Central memory CD8-positive, alpha-beta T cell (primary cell): ENCODE data around the gene CAMSAP1.

ENCODE experiments used
- ATAC-seq: fragments of 150-1000 bp; cut with Tn5 transposase; replicated peaks from 2 replicates; pipeline ENCODE4 v1.10.0; 2022; ENCODE audit warnings: mild to moderate bottlenecking, moderate FRiP score, moderate number of reproducible peaks; ENCODE audit not compliant: poor library complexity, severe bottlenecking; ENCODE audit errors: extremely low read depth
- DNase-seq, 2 donors: peaks; one replicate each; pipeline ENCODE4 v3.0.0; 2021; ENCODE audit warnings: low spot score in 2 of 2
- H3K27ac Mint-ChIP-seq: one replicate; pipeline ENCODE4 v1.8.0; 2022; ENCODE audit warnings: low read depth, mild to moderate bottlenecking, moderate library complexity, mixed read lengths
- H3K27me3 Mint-ChIP-seq: one replicate; pipeline ENCODE4 v1.8.0; 2022; ENCODE audit warnings: mixed read lengths
- H3K36me3 Mint-ChIP-seq: one replicate; pipeline ENCODE4 v1.8.0; 2022; ENCODE audit warnings: mild to moderate bottlenecking, moderate library complexity, mixed read lengths; ENCODE audit not compliant: insufficient read depth
- H3K4me1 Mint-ChIP-seq: one replicate; pipeline ENCODE4 v1.8.0; 2022; ENCODE audit warnings: mixed read lengths
- H3K4me3 Mint-ChIP-seq: one replicate; pipeline ENCODE4 v1.8.0; 2022; ENCODE audit warnings: mild to moderate bottlenecking, moderate library complexity, mixed read lengths
- H3K9me3 Mint-ChIP-seq: one replicate; pipeline ENCODE4 v1.8.0; 2022; ENCODE audit warnings: mixed read lengths

The CAMSAP1 gene

DNA sequence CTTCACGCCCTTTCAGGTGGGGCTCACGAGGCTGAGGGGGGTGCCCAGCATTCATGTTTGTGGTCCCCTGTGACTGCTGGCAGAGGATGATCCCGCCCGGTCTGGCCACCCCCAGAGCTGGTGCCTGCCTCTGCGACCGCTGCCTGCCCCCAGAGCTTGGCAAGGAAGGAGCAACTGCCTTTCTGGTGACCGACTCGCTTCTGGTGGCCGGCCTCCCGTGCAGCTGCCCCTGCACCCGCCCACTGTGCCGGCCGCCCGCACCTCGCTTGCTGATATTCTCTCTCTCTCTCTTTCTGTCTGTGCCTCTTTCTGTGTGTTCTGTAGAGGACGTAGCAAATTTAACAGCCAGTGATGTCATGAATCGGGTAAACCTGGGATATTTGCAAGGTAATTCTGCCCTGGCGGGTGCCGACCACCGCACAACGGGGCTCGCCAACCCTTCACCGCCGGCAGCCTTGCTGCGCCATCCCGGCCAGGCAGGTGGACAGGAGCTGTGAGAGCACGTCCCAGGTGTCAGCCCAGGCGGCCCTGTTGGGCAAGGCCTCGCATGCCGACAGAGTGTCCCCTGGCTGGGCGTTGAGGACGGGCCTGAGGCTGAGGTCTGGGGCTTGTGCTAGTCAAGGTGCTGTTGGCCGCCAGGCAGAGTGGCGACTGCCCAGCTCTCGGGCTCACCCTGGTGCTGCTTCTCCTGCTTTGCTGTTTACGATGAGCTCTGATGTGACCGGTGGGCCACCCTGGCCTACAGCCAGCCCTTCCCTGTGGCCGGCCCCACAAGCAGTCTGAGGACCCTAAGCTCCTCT is 119.4 kb downstream of the CAMSAP1 start:
- no peak overlapping the region for H3K4me3 Mint-ChIP-seq
- H3K27me3 Mint-ChIP-seq, result no peaks in the 10 kb centered on the region
- no peaks in the 10 kb centered on the region for H3K9me3 Mint-ChIP-seq
- no peak for ATAC-seq
- no peaks in the 10 kb centered on the region for H3K4me1 Mint-ChIP-seq
- H3K36me3 Mint-ChIP-seq, result no peaks in the 10 kb centered on the region
- no peak overlapping the region for H3K27ac Mint-ChIP-seq
- no peak for DNase-seq

DNA sequence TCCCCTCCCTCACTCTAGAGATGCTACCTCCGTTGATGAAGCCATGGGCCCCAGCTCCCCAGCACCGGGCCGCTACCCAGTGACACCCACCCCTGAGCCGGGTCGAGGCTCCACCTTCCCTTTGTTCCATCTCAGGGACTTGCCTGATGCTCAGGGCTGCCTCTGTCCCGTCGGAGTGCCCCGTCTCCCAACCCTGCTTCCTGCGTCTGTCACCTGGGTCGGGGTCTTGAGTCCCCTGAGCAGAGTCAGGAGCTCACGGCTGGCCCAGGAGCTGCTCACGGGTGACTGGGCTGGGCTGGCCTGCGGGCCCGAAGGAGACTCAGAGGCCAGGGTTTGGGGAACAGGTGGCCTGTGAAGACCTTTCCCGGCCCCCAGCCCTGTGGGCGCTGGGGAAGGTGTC is 120.0 kb downstream of the CAMSAP1 start:
- ATAC-seq, result no peak
- Mint-ChIP-seq H3K4me1 (no peaks in the 10 kb centered on the region), H3K36me3 (no peaks in the 10 kb centered on the region), H3K9me3 (no peaks in the 10 kb centered on the region), H3K4me3 (no peak overlapping the region), H3K27ac (no peak overlapping the region), H3K27me3 (no peaks in the 10 kb centered on the region)
- no peak for DNase-seq

DNA sequence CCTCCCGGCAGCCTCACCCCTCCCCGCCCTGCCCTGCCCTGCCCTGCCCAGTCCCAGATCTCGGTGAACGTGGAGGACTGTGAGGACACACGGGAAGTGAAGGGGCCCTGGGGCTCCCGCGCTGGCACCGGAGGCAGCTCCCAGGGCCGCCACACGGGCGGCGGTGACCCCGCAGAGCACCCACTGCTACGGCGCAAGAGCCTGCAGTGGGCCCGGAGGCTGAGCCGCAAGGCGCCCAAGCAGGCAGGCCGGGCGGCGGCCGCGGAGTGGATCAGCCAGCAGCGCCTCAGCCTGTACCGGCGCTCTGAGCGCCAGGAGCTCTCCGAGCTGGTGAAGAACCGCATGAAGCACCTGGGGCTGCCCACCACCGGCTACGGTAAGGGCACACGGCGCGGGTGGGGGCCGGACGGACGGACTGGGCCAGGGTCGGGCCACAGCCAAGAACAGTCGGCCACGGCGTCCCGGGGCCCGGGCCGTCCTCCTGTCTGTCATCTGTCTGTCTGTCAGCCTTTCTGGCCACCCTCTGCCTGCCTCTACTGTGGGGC is 121.1 kb downstream of the CAMSAP1 start:
- Mint-ChIP-seq H3K36me3 (no peaks in the 10 kb centered on the region), H3K4me1 (no peaks in the 10 kb centered on the region), H3K4me3 (no peak overlapping the region), H3K27ac (no peak overlapping the region), H3K27me3 (no peaks in the 10 kb centered on the region), H3K9me3 (no peaks in the 10 kb centered on the region)
- ATAC-seq (no peak), DNase-seq (no peak)

DNA sequence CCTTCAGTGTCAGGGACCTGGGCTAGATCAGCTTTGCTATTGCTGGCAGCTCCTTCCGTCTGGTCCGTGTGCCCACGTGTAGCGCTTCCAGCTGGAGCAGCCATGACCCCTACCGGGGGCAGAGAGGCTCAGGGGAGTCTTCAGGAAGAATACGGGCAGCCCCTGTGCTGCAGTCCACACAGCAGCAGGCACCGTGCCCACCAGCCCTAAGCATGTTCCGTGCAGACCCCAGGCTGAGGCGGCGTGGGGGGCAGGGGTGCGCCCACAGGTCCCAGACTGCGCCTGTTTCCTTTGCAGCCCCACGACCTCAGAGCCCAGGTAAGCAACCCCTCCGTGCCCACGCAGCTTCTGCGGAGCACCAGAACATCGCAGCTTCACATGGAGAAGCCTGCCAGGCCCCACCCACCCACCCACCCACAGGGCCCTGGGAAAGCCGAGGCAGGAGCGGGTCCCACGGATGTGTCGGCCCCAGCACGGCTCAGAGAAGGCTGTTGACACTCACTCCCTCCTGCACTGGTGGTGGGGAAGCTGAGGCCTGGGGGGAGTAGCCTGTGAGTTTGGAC is 122.3 kb downstream of the CAMSAP1 start:
- no peak for DNase-seq
- H3K27ac Mint-ChIP-seq, result no peak overlapping the region
- no peak overlapping the region for H3K4me3 Mint-ChIP-seq
- no peaks in the 10 kb centered on the region for H3K36me3 Mint-ChIP-seq
- no peaks in the 10 kb centered on the region for H3K4me1 Mint-ChIP-seq
- ATAC-seq, result no peak
- H3K9me3 Mint-ChIP-seq, result no peaks in the 10 kb centered on the region
- no peaks in the 10 kb centered on the region for H3K27me3 Mint-ChIP-seq

DNA sequence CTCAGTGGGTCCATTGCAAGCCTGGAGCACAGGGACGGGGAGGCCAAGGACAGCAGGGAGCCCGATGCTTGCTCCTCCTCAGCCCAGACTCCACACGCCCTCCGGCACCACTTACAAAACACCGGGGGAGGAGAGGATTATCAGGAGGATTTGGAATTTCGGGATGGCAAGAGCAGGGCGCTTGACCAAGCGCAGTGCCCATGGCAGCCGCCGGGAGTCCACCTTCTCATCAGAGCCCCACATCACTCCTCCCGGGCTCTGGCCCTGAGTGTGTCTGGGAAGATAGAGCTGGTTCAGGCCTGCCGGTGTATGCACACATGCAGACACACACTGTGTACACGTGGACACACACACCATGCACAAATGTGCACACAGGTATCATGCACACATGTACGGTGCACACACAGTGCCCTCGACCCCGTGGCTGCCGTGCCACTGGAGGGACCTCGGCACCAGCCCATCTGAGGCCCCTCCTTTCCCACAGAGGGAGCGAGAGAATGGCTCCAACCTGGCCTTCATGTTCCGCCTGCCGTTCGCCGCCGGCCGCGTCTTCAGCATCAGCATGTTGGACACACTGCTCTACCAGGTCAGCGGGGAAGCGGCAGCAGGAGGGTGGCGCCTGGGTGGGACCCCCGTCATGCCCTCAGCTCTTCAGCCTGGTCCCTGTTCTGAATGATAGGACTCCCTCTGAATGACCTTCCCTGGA is 123.7 kb downstream of the CAMSAP1 start:
- ATAC-seq, result no peak
- Mint-ChIP-seq H3K4me1 (no peaks in the 10 kb centered on the region), H3K9me3 (no peaks in the 10 kb centered on the region), H3K36me3 (no peaks in the 10 kb centered on the region), H3K27me3 (no peaks in the 10 kb centered on the region), H3K27ac (no peak overlapping the region), H3K4me3 (no peak overlapping the region)
- DNase-seq, result no peak

DNA sequence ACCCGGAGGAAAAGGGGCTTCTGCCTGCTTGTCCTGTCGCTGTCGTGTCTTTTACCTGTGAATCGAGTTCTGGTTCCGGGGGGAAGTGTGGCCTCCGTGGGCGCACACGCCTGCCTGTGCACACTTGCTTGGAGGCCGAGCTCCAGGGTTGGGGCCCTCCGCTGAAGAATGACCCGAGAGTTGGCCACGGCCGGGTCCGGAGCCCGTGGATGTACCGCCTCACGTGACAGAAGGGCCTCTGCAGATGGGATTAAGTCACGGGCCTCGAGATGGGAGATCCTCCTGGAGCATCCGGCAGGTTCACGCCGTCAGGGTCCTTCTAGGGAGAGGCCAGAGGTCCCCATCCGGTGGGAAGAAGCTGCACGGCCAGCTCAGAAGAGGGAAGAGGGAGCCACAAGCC is 124.4 kb downstream of the CAMSAP1 start:
- ATAC-seq (no peak), DNase-seq (no peak)
- no peaks in the 10 kb centered on the region for H3K4me1 Mint-ChIP-seq
- no peaks in the 10 kb centered on the region for H3K9me3 Mint-ChIP-seq
- no peaks in the 10 kb centered on the region for H3K27me3 Mint-ChIP-seq
- H3K36me3 Mint-ChIP-seq, result no peaks in the 10 kb centered on the region
- no peak overlapping the region for H3K27ac Mint-ChIP-seq
- H3K4me3 Mint-ChIP-seq, result no peak overlapping the region

DNA sequence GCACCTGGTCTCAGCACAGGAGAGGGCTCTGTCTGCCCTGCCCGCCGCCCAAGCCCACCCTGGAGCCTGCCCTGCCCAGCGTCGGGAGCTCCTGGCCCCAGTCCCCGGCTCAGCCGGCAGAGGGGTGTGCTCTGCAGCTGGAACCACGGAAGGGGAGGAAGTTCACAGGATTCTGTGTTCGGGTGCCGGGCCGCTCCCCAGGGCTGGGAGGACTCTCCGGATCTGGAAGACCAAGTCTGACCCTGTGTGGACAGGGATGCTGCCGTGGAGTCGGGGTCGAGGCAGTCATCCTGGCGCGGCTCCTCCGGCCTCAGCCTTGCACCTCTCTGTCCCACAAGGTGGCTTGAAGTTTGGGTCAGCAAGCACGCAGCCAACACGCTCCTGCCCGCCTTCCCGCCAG is 126.7 kb downstream of the CAMSAP1 start:
- Mint-ChIP-seq H3K4me1 (no peaks in the 10 kb centered on the region), H3K27me3 (no peaks in the 10 kb centered on the region), H3K36me3 (no peaks in the 10 kb centered on the region), H3K4me3 (no peak overlapping the region), H3K27ac (no peak overlapping the region), H3K9me3 (no peaks in the 10 kb centered on the region)
- no peak for ATAC-seq
- no peak for DNase-seq

DNA sequence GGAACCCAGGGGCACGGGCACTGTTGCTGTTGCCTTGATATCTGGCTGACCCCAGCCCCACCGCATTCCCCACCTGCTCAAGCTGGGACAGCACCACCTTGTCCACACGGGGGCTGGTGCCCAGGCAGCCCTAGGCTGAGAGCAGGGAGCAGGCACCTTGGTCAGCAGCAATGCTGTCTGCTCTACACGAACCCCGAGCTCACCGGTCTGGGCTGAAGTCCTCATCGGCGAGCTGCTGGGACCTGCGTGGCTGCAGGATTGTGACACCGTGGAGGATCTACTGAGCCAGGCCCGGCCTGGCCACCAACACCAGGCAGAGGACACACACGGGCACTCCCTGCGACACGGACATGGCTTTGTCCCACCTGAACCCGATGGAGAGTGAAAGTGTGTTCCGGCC is 127.3 kb downstream of the CAMSAP1 start:
- DNase-seq, result no peak
- Mint-ChIP-seq H3K4me1 (no peaks in the 10 kb centered on the region), H3K27ac (no peak overlapping the region), H3K27me3 (no peaks in the 10 kb centered on the region), H3K36me3 (no peaks in the 10 kb centered on the region), H3K9me3 (no peaks in the 10 kb centered on the region), H3K4me3 (no peak overlapping the region)
- no peak for ATAC-seq

DNA sequence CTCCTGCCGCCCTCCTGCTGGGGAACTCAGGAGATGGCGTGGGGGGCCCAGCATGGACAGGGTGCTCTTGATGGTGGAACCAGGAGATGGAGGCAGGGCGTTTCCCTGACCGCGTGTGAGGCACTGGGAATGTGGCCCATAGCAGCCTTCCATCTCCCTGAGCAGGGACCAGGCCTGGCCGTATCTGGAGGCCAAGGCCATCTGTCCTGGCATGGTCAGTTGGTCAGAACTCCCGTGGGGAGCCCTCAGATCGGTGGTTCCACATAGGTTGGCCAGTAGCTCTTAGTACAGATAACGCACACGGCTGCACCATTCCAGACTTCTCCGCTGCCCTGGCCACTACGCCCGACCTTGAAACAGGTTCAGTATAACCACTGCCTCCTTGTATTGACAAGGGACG is 127.8 kb downstream of the CAMSAP1 start:
- H3K27me3 Mint-ChIP-seq, result no peaks in the 10 kb centered on the region
- DNase-seq (no peak), ATAC-seq (no peak)
- no peaks in the 10 kb centered on the region for H3K36me3 Mint-ChIP-seq
- H3K4me3 Mint-ChIP-seq, result no peak overlapping the region
- no peaks in the 10 kb centered on the region for H3K4me1 Mint-ChIP-seq
- no peak overlapping the region for H3K27ac Mint-ChIP-seq
- no peaks in the 10 kb centered on the region for H3K9me3 Mint-ChIP-seq

DNA sequence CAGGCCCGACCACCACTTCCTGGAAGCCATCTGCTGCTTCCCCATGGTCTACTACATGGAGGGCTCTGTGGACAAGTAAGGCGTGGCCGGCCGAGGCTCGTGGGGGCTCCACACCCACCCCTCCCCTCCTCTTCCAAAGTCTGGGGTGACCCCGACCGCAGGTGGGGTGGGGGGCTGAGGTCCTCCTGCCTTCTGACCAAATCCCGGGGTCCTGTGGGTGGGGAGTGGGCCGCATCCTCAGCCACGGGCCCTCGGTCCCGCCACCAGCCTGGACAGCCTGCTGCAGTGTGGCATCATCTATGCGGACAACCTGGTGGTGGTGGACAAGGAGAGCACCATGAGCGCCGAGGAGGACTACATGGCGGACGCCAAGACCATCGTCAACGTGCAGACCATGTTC is 128.9 kb downstream of the CAMSAP1 start:
- no peaks in the 10 kb centered on the region for H3K36me3 Mint-ChIP-seq
- no peak overlapping the region for H3K27ac Mint-ChIP-seq

DNA sequence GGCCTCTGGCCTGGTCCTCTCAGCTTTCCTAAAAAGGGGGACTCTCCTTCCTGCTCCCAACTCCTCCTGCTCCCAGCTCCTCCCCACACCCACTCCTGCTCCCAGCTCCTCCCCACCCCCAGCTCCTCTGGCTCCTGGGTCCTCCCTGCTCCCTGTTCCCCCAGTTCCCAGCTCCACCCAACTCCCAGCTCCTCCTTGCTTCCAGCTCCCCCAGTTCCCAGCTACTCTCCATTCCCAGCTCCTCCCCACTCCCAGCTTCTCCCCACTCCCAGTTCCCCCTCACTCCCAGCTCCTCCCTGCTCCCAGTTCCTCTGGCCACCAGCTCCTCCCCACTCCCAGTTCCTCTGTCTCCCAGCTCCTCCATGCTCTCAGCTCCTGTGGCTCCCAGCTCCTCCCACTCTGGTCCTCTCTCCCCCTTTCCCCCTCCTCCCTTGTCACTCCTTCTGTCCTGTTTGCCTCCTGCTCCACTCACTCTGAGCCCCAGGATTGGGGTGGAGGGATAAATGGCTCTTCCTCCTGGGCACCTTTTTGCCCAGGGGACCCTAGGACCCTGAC is 129.6 kb downstream of the CAMSAP1 start:
- Mint-ChIP-seq H3K27ac (no peak overlapping the region), H3K9me3 (no peaks in the 10 kb centered on the region), H3K27me3 (no peaks in the 10 kb centered on the region), H3K36me3 (no peaks in the 10 kb centered on the region), H3K4me1 (no peaks in the 10 kb centered on the region), H3K4me3 (no peak overlapping the region)
- ATAC-seq (no peak), DNase-seq (no peak)

More for the DNA sequence above, 128.9 kb downstream of the CAMSAP1 start:
- ATAC-seq (no peak), DNase-seq (no peak)
- Mint-ChIP-seq H3K4me3 (no peak overlapping the region), H3K4me1 (no peaks in the 10 kb centered on the region), H3K27me3 (no peaks in the 10 kb centered on the region), H3K9me3 (no peaks in the 10 kb centered on the region)

DNA sequence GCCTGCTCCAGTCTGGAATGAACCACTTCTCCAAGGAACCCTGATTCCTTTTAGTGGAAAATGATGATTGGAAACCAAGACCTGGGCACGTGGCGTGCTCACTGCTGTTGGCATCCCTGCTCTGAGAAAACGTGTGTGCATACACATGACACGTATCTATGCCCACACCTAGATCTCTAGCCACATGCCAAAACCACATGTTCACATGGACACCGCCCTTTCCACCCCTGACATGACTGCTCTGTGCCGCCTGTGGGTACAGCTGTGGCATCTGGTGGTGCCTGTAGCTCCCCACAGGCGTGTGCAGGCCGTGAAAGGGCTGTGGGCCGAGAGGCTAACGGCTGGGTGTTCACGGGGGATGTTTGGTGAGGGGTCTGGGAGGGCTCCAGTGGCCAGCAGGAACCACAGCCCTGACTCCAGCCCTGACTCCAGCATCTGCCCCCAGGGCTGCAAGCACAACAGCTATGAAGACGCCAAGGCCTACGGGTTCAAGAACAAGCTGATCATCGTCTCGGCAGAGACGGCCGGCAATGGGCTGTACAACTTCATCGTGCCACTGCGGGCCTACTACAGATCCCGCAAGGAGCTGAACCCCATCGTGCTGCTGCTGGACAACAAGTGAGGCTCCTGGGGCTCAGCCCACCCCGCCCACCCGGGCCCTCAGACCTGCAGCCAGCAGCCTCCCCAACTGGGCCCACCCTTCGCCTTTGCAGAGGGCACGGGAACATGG is 130.3 kb downstream of the CAMSAP1 start:
- Mint-ChIP-seq H3K27me3 (no peaks in the 10 kb centered on the region), H3K4me1 (no peaks in the 10 kb centered on the region), H3K36me3 (no peaks in the 10 kb centered on the region), H3K9me3 (no peaks in the 10 kb centered on the region), H3K4me3 (no peak overlapping the region), H3K27ac (no peak overlapping the region)
- peak; percentile 82 for ATAC-seq
- DNase-seq, result peak in 1 of 2 donors; percentile 29
